Measurements from ENCODE around the gene CNTN5. TPM values are rescaled to one million over a fixed set of nuclear protein-coding genes. Genes with fewer than 3 reads are reported as not detected.

Gene CNTN5
- total RNA-seq, 2 experiments from 2014 or later: not detected

- H3K27me3 Mint-ChIP-seq: no peaks in the 10 kb centered on the region
- no peak overlapping the region for H3K4me3 Mint-ChIP-seq
- intact Hi-C loops (cut with micrococcal nuclease): no loop called here
- DNase-seq (no peak), ATAC-seq (no peak)
- TF ChIP-seq, protein P1, sequence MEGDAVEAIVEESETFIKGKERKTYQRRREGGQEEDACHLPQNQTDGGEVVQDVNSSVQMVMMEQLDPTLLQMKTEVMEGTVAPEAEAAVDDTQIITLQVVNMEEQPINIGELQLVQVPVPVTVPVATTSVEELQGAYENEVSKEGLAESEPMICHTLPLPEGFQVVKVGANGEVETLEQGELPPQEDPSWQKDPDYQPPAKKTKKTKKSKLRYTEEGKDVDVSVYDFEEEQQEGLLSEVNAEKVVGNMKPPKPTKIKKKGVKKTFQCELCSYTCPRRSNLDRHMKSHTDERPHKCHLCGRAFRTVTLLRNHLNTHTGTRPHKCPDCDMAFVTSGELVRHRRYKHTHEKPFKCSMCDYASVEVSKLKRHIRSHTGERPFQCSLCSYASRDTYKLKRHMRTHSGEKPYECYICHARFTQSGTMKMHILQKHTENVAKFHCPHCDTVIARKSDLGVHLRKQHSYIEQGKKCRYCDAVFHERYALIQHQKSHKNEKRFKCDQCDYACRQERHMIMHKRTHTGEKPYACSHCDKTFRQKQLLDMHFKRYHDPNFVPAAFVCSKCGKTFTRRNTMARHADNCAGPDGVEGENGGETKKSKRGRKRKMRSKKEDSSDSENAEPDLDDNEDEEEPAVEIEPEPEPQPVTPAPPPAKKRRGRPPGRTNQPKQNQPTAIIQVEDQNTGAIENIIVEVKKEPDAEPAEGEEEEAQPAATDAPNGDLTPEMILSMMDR (IDR thresholded peaks at IDR 0.05): no peak
- ChIA-PET POLR2A (no interaction called here), CTCF (no interaction called here)
- H3K4me1 Mint-ChIP-seq (ENCODE audit: low read depth): no peaks in the 10 kb centered on the region
- H3K36me3 Mint-ChIP-seq (ENCODE audit: low read depth): no peaks in the 10 kb centered on the region
- H3K27ac Mint-ChIP-seq: no peak overlapping the region
- H3K9me3 Mint-ChIP-seq: peaks cover 7% of the 10 kb centered on the region
Measured at GRCh38 chr11:99865951-99866350, 845.2 kb downstream of the CNTN5 start.

GRCh38 chr11:99881610-99882009, 860.9 kb downstream of the CNTN5 start:
- CTCF ChIA-PET: interaction anchor here (0.6 kb wide), 1 partner anchor 337 kb away, joined by 3 read pairs; no protein-coding TSS in a partner anchor
- Mint-ChIP-seq H3K4me1 (ENCODE audit: low read depth) (no peaks in the 10 kb centered on the region), H3K27ac (no peak overlapping the region), H3K27me3 (no peaks in the 10 kb centered on the region), H3K9me3 (peaks cover 12% of the 10 kb centered on the region), H3K36me3 (ENCODE audit: low read depth) (no peaks in the 10 kb centered on the region), H3K4me3 (no peak overlapping the region)
- intact Hi-C loops (cut with micrococcal nuclease): no loop called here
- TF ChIP-seq, protein P1 (IDR thresholded peaks at IDR 0.05): no peak
- ATAC-seq (no peak), DNase-seq (no peak)
- POLR2A ChIA-PET: interaction anchor here (0.6 kb wide), 1 partner anchor 26 kb away, joined by 3 read pairs; no protein-coding TSS in a partner anchor

DNA sequence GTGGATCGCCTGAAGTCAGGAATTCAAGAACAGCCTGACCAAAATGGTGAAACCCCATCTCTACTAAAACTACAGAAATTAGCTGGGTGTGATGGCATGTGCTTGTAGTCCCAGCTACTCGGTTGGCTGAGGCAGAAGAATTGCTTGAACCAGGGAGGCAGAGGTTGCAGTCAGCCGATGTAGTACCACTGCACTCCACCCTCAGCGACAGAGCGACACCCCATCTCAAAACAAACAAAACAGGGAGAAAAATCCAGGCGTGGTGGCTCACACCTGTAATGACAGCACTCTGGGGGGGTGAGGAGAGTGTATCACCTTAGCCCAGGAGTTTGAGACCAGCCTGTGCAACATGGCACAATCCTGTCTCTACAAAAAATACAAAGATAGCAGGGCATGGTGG, 864.0 kb downstream of the CNTN5 start:
- no peak overlapping the region for H3K4me3 Mint-ChIP-seq
- POLR2A ChIA-PET: no interaction called here
- ATAC-seq: no peak
- CTCF ChIA-PET: interaction anchor here (0.6 kb wide), 1 partner anchor 17 kb away, joined by 3 read pairs; no protein-coding TSS in a partner anchor
- peaks cover 16% of the 10 kb centered on the region for H3K9me3 Mint-ChIP-seq
- H3K36me3 Mint-ChIP-seq (ENCODE audit: low read depth): no peaks in the 10 kb centered on the region
- no peak for DNase-seq
- intact Hi-C loops (cut with micrococcal nuclease): no loop called here
- no peaks in the 10 kb centered on the region for H3K27me3 Mint-ChIP-seq
- TF ChIP-seq, protein P1 (IDR thresholded peaks at IDR 0.05): no peak
- H3K27ac Mint-ChIP-seq: no peak overlapping the region
- no peaks in the 10 kb centered on the region for H3K4me1 Mint-ChIP-seq (ENCODE audit: low read depth)

- intact Hi-C loops (cut with micrococcal nuclease): no loop called here
- Mint-ChIP-seq H3K4me3 (no peak overlapping the region), H3K9me3 (peaks cover 12% of the 10 kb centered on the region), H3K4me1 (ENCODE audit: low read depth) (no peaks in the 10 kb centered on the region), H3K27me3 (no peaks in the 10 kb centered on the region), H3K36me3 (ENCODE audit: low read depth) (no peaks in the 10 kb centered on the region), H3K27ac (no peak overlapping the region)
- POLR2A ChIA-PET: no interaction called here
- ATAC-seq: no peak
- TF ChIP-seq, protein P1 (IDR thresholded peaks at IDR 0.05): no peak
- CTCF ChIA-PET: no interaction called here
- DNase-seq: no peak
Measured at GRCh38 chr11:99887481-99887880, 866.7 kb downstream of the CNTN5 start.

DNA sequence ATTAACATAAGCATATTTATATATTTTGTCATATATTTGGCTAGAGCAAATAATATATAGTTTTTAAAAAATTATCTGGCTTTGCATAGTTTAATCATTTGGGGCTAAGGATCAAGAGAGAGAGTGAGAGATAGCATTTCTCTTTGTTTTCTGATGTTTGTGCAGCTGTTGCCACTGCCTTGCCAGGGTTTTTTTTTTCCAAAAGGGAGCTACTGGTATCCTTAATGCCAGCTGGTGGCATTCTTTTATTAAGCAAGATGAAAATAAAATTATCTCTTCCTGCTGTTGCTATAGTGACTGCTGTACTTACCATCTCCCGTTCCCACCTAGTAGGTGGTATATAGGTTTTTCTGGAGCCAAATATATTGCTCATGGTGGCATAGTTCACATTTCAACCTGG, 873.1 kb downstream of the CNTN5 start:
- no peaks in the 10 kb centered on the region for H3K36me3 Mint-ChIP-seq (ENCODE audit: low read depth)
- peaks cover 26% of the 10 kb centered on the region for H3K9me3 Mint-ChIP-seq
- TF ChIP-seq, protein P1 (IDR thresholded peaks at IDR 0.05): no peak
- DNase-seq (no peak), ATAC-seq (no peak)
- intact Hi-C loops (cut with micrococcal nuclease): no loop called here
- ChIA-PET POLR2A (interaction anchor here (0.6 kb wide), 1 partner anchor 686 kb away, joined by 3 read pairs; no protein-coding TSS in a partner anchor), CTCF (interaction anchor here (0.7 kb wide), 1 partner anchor 417 kb away, joined by 3 read pairs; no protein-coding TSS in a partner anchor)
- H3K4me3 Mint-ChIP-seq: no peak overlapping the region
- no peak overlapping the region for H3K27ac Mint-ChIP-seq
- H3K4me1 Mint-ChIP-seq (ENCODE audit: low read depth): no peaks in the 10 kb centered on the region
- no peaks in the 10 kb centered on the region for H3K27me3 Mint-ChIP-seq

All from activated CD8-positive, alpha-beta T cell treated with anti-CD3 and anti-CD28 coated beads for 36 hours (primary cell).